ENCODE results near the gene FUT9.

FUT9 gene

DNA sequence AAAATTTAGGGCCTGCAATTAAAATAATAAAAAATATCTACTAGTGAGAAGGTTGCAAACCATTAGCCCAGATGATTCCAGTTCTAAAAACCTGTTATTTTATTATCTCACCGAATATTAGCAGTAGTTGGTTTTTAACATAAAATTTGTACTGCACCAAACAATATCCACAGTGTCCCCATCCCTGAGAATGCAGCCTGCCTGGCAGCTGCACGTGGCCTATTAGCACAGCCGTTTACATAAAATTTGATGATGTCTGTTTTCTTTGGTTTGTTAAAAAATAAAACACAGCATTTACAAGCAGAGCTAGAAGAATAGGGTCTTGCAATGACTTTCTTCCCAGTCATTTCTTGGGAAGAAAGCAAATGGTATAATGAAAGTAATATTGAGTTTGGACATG is 58.2 kb downstream of the FUT9 start:
- DNase-seq (ENCODE audit: insufficient read length) (no peak), FAIRE-seq (no peak)
- no peak for TF ChIP-seq POLR2AphosphoS5 (IDR thresholded peaks at IDR 0.05; ENCODE audit: low read depth, low read length)
- no peak for TF ChIP-seq POLR2A (IDR thresholded peaks at IDR 0.05; ENCODE audit: low read depth, low read length)
- no peak for TF ChIP-seq TAF1 (IDR thresholded peaks at IDR 0.05; ENCODE audit: borderline replicate concordance, low read depth, low read length)

GRCh38 chr6:96075826-96076225 is 60.1 kb downstream of the FUT9 start:
- DNase-seq (ENCODE audit: insufficient read length) (no peak), FAIRE-seq (no peak)
- TF ChIP-seq POLR2A (IDR thresholded peaks at IDR 0.05; ENCODE audit: low read depth, low read length), result no peak
- no peak for TF ChIP-seq POLR2AphosphoS5 (IDR thresholded peaks at IDR 0.05; ENCODE audit: low read depth, low read length)
- no peak for TF ChIP-seq TAF1 (IDR thresholded peaks at IDR 0.05; ENCODE audit: borderline replicate concordance, low read depth, low read length)

- FAIRE-seq (no peak), DNase-seq (ENCODE audit: insufficient read length) (no peak)
- TF ChIP-seq POLR2AphosphoS5 (IDR thresholded peaks at IDR 0.05; ENCODE audit: low read depth, low read length) (no peak), TAF1 (IDR thresholded peaks at IDR 0.05; ENCODE audit: borderline replicate concordance, low read depth, low read length) (no peak), POLR2A (IDR thresholded peaks at IDR 0.05; ENCODE audit: low read depth, low read length) (no peak)
Observed at GRCh38 chr6:96086745-96087144, 71.0 kb downstream of the FUT9 start.

GRCh38 chr6:96089173-96089572 is 73.4 kb downstream of the FUT9 start:
- TF ChIP-seq POLR2AphosphoS5 (IDR thresholded peaks at IDR 0.05; ENCODE audit: low read depth, low read length) (no peak), TAF1 (IDR thresholded peaks at IDR 0.05; ENCODE audit: borderline replicate concordance, low read depth, low read length) (no peak), POLR2A (IDR thresholded peaks at IDR 0.05; ENCODE audit: low read depth, low read length) (no peak)
- DNase-seq (ENCODE audit: insufficient read length) (no peak), FAIRE-seq (no peak)

DNA sequence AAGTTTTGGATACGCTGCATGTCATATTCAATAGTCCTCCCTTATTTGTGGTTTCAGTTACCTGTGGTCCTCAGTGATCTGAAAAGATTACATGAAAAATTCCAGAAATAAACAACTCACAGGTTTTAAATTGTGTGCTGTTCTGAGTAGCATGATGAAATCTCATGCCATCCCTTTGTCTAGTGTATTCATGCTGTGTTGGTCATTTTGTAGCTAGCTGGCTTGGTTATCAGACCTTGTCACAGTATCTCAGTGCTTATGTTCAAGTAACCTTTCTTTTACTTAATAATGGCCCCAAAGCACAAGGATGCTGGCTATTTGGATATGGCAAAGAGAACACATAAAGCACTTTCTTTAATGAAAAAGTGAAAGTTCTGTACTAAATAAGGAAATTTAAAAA is 78.3 kb downstream of the FUT9 start:
- FAIRE-seq, result no peak
- no peak for TF ChIP-seq TAF1 (IDR thresholded peaks at IDR 0.05; ENCODE audit: borderline replicate concordance, low read depth, low read length)
- TF ChIP-seq POLR2A (IDR thresholded peaks at IDR 0.05; ENCODE audit: low read depth, low read length), result no peak
- no peak for TF ChIP-seq POLR2AphosphoS5 (IDR thresholded peaks at IDR 0.05; ENCODE audit: low read depth, low read length)

GRCh38 chr6:96099069-96099468 is 83.3 kb downstream of the FUT9 start:
- DNase-seq (ENCODE audit: insufficient read length), result no peak
- TF ChIP-seq TAF1 (IDR thresholded peaks at IDR 0.05; ENCODE audit: borderline replicate concordance, low read depth, low read length) (no peak), POLR2A (IDR thresholded peaks at IDR 0.05; ENCODE audit: low read depth, low read length) (no peak), POLR2AphosphoS5 (IDR thresholded peaks at IDR 0.05; ENCODE audit: low read depth, low read length) (no peak)
- FAIRE-seq, result no peak

More for the DNA sequence above, 78.3 kb downstream of the FUT9 start:
- DNase-seq (ENCODE audit: insufficient read length), result no peak

DNA sequence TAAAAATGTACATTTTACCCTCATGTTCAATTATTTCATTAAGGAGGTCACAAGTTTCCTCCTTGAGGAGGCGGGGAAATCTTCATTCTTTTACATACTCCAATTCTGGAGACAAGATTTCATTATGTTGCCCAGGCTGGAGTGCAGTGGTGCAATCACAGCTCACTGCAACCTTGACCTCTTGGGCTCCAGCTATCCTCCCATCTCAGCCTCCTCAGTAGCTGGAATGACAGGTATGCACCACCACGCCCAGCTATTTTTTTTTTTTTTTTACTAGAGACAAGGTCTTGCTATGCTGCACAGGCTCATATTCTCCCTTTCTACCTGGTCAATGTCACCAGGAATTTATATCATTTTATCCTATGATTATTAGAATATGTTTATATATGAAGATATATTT is 85.8 kb downstream of the FUT9 start:
- FAIRE-seq (no peak), DNase-seq (ENCODE audit: insufficient read length) (no peak)
- TF ChIP-seq POLR2A (IDR thresholded peaks at IDR 0.05; ENCODE audit: low read depth, low read length), result no peak
- no peak for TF ChIP-seq POLR2AphosphoS5 (IDR thresholded peaks at IDR 0.05; ENCODE audit: low read depth, low read length)
- no peak for TF ChIP-seq TAF1 (IDR thresholded peaks at IDR 0.05; ENCODE audit: borderline replicate concordance, low read depth, low read length)

DNA sequence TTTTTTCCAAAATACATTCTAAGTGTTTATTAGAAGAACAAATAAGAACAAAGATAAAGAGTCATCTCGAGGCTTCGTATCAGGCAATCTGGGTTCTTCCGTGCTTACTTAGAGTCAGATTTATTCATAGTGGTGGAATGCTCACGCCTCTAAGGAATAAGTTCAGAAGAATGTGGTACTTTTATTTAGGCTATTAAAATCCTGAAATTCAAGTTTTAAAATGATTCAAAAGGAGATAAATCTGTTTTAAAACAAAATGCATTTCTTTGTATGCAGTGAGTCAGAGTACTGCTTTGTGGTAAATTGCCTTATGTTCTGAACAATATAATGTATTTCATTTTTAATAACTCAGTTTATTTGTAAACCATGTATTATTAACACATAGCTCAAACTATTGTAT is 89.1 kb downstream of the FUT9 start:
- no peak for DNase-seq (ENCODE audit: insufficient read length)
- no peak for FAIRE-seq
- TF ChIP-seq POLR2AphosphoS5 (IDR thresholded peaks at IDR 0.05; ENCODE audit: low read depth, low read length), result no peak
- no peak for TF ChIP-seq TAF1 (IDR thresholded peaks at IDR 0.05; ENCODE audit: borderline replicate concordance, low read depth, low read length)
- no peak for TF ChIP-seq POLR2A (IDR thresholded peaks at IDR 0.05; ENCODE audit: low read depth, low read length)

DNA sequence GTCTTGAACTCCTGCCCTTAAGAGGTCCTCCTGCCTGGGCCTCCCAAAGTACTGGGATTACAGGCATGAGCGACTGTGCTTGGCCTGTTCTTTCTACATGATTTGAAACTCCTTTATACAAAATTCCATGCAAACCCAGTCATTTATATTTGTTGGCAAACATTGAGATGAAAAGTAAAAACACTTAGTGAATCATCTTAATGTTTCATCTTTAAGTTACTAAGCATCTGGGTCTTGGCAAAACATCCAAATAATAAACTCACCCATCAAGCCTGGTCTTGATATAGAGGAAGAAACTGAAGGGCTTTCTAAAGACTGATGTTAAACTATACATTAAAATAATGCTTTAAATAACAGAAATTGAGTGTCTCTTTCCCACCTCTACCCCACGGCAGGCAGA is 95.1 kb downstream of the FUT9 start:
- DNase-seq (ENCODE audit: insufficient read length) (no peak), FAIRE-seq (no peak)
- TF ChIP-seq POLR2AphosphoS5 (IDR thresholded peaks at IDR 0.05; ENCODE audit: low read depth, low read length) (no peak), TAF1 (IDR thresholded peaks at IDR 0.05; ENCODE audit: borderline replicate concordance, low read depth, low read length) (no peak), POLR2A (IDR thresholded peaks at IDR 0.05; ENCODE audit: low read depth, low read length) (no peak)

GRCh38 chr6:96116674-96117073 is 100.9 kb downstream of the FUT9 start:
- DNase-seq (ENCODE audit: insufficient read length), result no peak
- no peak for TF ChIP-seq POLR2AphosphoS5 (IDR thresholded peaks at IDR 0.05; ENCODE audit: low read depth, low read length)
- TF ChIP-seq TAF1 (IDR thresholded peaks at IDR 0.05; ENCODE audit: borderline replicate concordance, low read depth, low read length), result no peak
- TF ChIP-seq POLR2A (IDR thresholded peaks at IDR 0.05; ENCODE audit: low read depth, low read length), result no peak

DNA sequence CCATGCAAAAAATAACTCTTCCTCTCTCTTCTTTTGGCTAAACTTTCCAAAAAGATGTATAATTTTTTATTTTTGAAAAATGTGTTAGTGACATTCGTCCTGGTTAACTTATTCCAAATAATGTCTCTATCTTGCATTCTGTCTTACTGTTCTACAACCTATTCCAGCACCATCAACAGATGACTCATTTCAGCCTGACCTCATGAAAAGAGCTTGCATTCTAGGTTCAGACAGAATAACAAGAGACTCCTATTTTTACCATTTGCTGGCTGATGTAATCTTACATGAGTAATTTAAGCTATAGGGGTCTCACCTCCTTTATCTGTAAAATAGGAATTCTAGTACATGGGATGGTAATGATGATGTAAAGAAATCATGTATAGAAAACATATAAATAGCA is 109.0 kb downstream of the FUT9 start:
- no peak for FAIRE-seq
- no peak for TF ChIP-seq TAF1 (IDR thresholded peaks at IDR 0.05; ENCODE audit: borderline replicate concordance, low read depth, low read length)
- no peak for TF ChIP-seq POLR2AphosphoS5 (IDR thresholded peaks at IDR 0.05; ENCODE audit: low read depth, low read length)
- TF ChIP-seq POLR2A (IDR thresholded peaks at IDR 0.05; ENCODE audit: low read depth, low read length), result no peak
- DNase-seq (ENCODE audit: insufficient read length), result no peak

More at GRCh38 chr6:96116674-96117073, 100.9 kb downstream of the FUT9 start:
- no peak for FAIRE-seq

- TF ChIP-seq POLR2A (IDR thresholded peaks at IDR 0.05; ENCODE audit: low read depth, low read length), result no peak
- TF ChIP-seq POLR2AphosphoS5 (IDR thresholded peaks at IDR 0.05; ENCODE audit: low read depth, low read length), result no peak
- TF ChIP-seq TAF1 (IDR thresholded peaks at IDR 0.05; ENCODE audit: borderline replicate concordance, low read depth, low read length), result no peak
- DNase-seq (ENCODE audit: insufficient read length), result no peak
- FAIRE-seq, result no peak
Observed at GRCh38 chr6:96138406-96138805, 122.6 kb downstream of the FUT9 start.

DNA sequence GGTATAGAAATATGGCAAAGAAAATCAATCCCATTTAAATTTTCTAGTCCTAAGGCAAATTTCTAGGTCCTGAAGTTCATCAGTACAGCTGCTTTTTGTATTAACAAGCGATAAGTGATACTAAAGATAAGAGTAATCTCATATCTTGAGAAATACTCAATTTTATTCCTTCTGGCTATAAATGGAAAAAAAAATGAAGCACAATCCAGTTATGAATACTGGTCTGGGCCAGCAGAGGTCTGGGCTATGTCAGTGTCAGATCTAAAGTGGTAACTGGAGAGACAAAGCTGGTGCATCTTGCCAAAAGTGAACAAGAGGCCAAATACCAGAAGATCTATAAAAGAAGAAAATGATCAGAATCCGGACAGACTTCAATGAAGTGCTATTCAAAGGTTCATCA is 126.4 kb downstream of the FUT9 start:
- TF ChIP-seq POLR2A (IDR thresholded peaks at IDR 0.05; ENCODE audit: low read depth, low read length) (no peak), TAF1 (IDR thresholded peaks at IDR 0.05; ENCODE audit: borderline replicate concordance, low read depth, low read length) (no peak), POLR2AphosphoS5 (IDR thresholded peaks at IDR 0.05; ENCODE audit: low read depth, low read length) (no peak)
- FAIRE-seq (no peak), DNase-seq (ENCODE audit: insufficient read length) (no peak)
